MCF 10A (cell line): Measurements from ENCODE around the gene DSTN. TPM values are rescaled to one million over a fixed set of nuclear protein-coding genes. Genes with fewer than 3 reads are reported as not detected.

Experiments used
- BruUV-seq: library from RNA; stranded (reverse); fragments of 400-500 nt; replicated peaks from 2 replicates; lab custom pipeline; 2021; lab: Mats Ljungman, UMichigan
- CTCF ChIA-PET: fragments of 300-600 bp; sonication (Branson Sonifier 250); formaldehyde crosslinking; extraction: SDS; loops from one replicate; lab custom pipeline; 2021; ENCODE audit warnings: antibody characterized with exemption, inconsistent platforms; lab: Yijun Ruan, JAX
- POLR2A ChIA-PET: fragments of 300-600, 350-650 bp; sonication (Branson Sonifier 250); formaldehyde crosslinking; extraction: SDS; loops from one replicate; lab custom pipeline; 2020; ENCODE audit warnings: antibody characterized with exemption, inconsistent platforms; lab: Yijun Ruan, JAX
- DNase-seq: peaks from one replicate; pipeline ENCODE4 v3.0.0-alpha.2; 2018; ENCODE audit not compliant: unreplicated experiment
- H3K27ac Mint-ChIP-seq: one replicate; pipeline ENCODE4 v1.8.0; 2022; ENCODE audit warnings: mild to moderate bottlenecking, low read depth, mixed read lengths; ENCODE audit not compliant: unreplicated experiment
- H3K27me3 Mint-ChIP-seq: one replicate; pipeline ENCODE4 v1.8.0; 2022; ENCODE audit warnings: mixed read lengths; ENCODE audit not compliant: insufficient read depth, unreplicated experiment
- H3K36me3 Mint-ChIP-seq: one replicate; pipeline ENCODE4 v1.8.0; 2022; ENCODE audit warnings: mild to moderate bottlenecking, moderate library complexity, mixed read lengths; ENCODE audit not compliant: insufficient read depth, unreplicated experiment
- H3K4me1 Mint-ChIP-seq: one replicate; pipeline ENCODE4 v1.8.0; 2022; ENCODE audit warnings: mixed read lengths; ENCODE audit not compliant: insufficient read depth, unreplicated experiment
- H3K4me3 Mint-ChIP-seq: one replicate; pipeline ENCODE4 v1.8.0; 2022; ENCODE audit warnings: mild to moderate bottlenecking, moderate library complexity, mixed read lengths; ENCODE audit not compliant: unreplicated experiment
- H3K9me3 Mint-ChIP-seq: one replicate; pipeline ENCODE4 v1.8.0; 2022; ENCODE audit warnings: mixed read lengths; ENCODE audit not compliant: unreplicated experiment
- CTCF ChIP-seq: fragments of 200-600 bp; IDR thresholded peaks from one replicate; pipeline ENCODE4 v1.8.0; 2022; ENCODE audit warnings: antibody characterized with exemption, mild to moderate bottlenecking; ENCODE audit not compliant: unreplicated experiment
- intact Hi-C: fragments of 100-400 bp; cut with micrococcal nuclease; formaldehyde crosslinking; loops from 2 replicates; pipeline ENCODE4 v1.14.1; 2022
- total RNA-seq: library from RNA; stranded (reverse); gene quantifications from 2 replicates; pipeline ENCODE4 v1.2.3, GENCODE V29; 2022

DSTN gene
- total RNA-seq, 1 experiment from 2014 or later: 280 TPM

GRCh38 chr20:17531665-17532025 lies 38.2 kb upstream of the DSTN start:
- ChIA-PET POLR2A (interaction anchor here (0.6 to 5.2 kb wide), 14 partner anchors 9 to 614 kb away, joined by 3 to 55 read pairs (median 5); partner anchors contain the start of genes DSTN and RRBP1), CTCF (interaction anchor here (0.6 to 4.7 kb wide), 7 partner anchors 12 to 464 kb away, joined by 3 to 39 read pairs (median 5); partner anchors contain the start of gene DSTN)
- TF ChIP-seq CTCF: no peak
- Mint-ChIP-seq H3K27me3 (no peaks in the 10 kb centered on the region), H3K4me1 (peaks cover 1% of the 10 kb centered on the region), H3K27ac (no peak overlapping the region), H3K36me3 (no peaks in the 10 kb centered on the region), H3K9me3 (no peaks in the 10 kb centered on the region), H3K4me3 (peak overlapping the region; percentile 69)
- no peak for DNase-seq
- BruUV-seq: TSS peak; percentile 33
- intact Hi-C loops: loop anchor here (10.0 kb wide), 1 partner anchor 463 kb away; no protein-coding TSS in a partner anchor

GRCh38 chr20:17533396-17533795 lies 36.5 kb upstream of the DSTN start:
- POLR2A ChIA-PET: interaction anchor here (0.7 to 5.2 kb wide), 11 partner anchors 9 to 974 kb away, joined by 3 to 55 read pairs (median 3); partner anchors contain the start of gene DSTN
- peak; percentile 71 for DNase-seq
- H3K27ac Mint-ChIP-seq: no peak overlapping the region

GRCh38 chr20:17534077-17534476 lies 35.8 kb upstream of the DSTN start:
- CTCF ChIA-PET: interaction anchor here (0.6 to 4.7 kb wide), 9 partner anchors 8 to 364 kb away, joined by 3 to 26 read pairs (median 4); partner anchors contain the start of gene DSTN
- no peak for TF ChIP-seq CTCF
- POLR2A ChIA-PET: interaction anchor here (1.0 to 5.2 kb wide), 3 partner anchors 23 to 39 kb away, joined by 5 to 55 read pairs (median 10); partner anchors contain the start of gene DSTN
- BruUV-seq: no TSS peak
- intact Hi-C loops: loop anchor here (10.0 kb wide), 1 partner anchor 461 kb away; no protein-coding TSS in a partner anchor
- Mint-ChIP-seq H3K4me3 (no peak overlapping the region), H3K27me3 (no peaks in the 10 kb centered on the region), H3K4me1 (peaks cover 13% of the 10 kb centered on the region), H3K36me3 (no peaks in the 10 kb centered on the region), H3K9me3 (no peaks in the 10 kb centered on the region), H3K27ac (no peak overlapping the region)
- DNase-seq: no peak

More at GRCh38 chr20:17533396-17533795, 36.5 kb upstream of the DSTN start:
- H3K4me3 Mint-ChIP-seq: no peak overlapping the region
- CTCF ChIA-PET: interaction anchor here (0.6 to 4.7 kb wide), 12 partner anchors 9 to 366 kb away, joined by 3 to 39 read pairs (median 4); partner anchors contain the start of gene DSTN
- no TSS peak for BruUV-seq
- intact Hi-C loops: loop anchor here (10.0 kb wide), 1 partner anchor 461 kb away; no protein-coding TSS in a partner anchor
- TF ChIP-seq CTCF: no peak
- no peaks in the 10 kb centered on the region for H3K27me3 Mint-ChIP-seq
- peaks cover 9% of the 10 kb centered on the region for H3K4me1 Mint-ChIP-seq
- H3K36me3 Mint-ChIP-seq: no peaks in the 10 kb centered on the region
- H3K9me3 Mint-ChIP-seq: no peaks in the 10 kb centered on the region

DNA sequence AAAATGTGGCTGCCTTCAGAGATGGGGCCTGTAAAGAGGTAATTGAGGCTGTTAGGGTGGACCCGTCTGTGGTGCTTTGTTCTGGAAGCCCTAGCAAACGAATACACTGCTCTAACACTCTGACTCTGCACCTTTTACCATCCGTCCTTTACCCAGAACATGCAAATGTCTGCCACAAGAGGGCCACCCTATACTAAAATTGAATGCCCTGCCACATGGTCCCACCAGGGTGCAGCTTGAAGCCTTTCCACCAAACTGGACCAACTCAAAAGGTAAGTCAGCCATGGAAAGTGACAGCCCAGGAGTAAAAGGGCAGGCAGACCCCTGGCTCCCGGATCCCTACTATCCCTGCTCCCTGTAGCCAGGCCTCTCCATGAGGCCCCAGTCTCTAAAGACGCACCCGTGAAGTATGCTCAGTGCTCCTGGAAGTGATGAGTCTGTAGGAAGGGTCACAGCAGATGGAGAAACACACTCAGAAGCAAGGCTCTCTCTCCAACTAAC lies 32.9 kb upstream of the DSTN start:
- Mint-ChIP-seq H3K27ac (no peak overlapping the region), H3K27me3 (no peaks in the 10 kb centered on the region), H3K4me1 (peaks cover 20% of the 10 kb centered on the region), H3K9me3 (no peaks in the 10 kb centered on the region), H3K36me3 (no peaks in the 10 kb centered on the region), H3K4me3 (no peak overlapping the region)
- DNase-seq: peak; percentile 83
- intact Hi-C loops: loop anchor here (1.0 to 10.0 kb wide), 7 partner anchors 32 to 458 kb away; partner anchors contain the start of genes DSTN and RRBP1
- TF ChIP-seq CTCF: peak; percentile 84
- POLR2A ChIA-PET: interaction anchor here (0.6 to 9.9 kb wide), 14 partner anchors 23 to 362 kb away, joined by 3 to 214 read pairs (median 4); partner anchors contain the start of genes DSTN and RRBP1
- CTCF ChIA-PET: interaction anchor here (0.5 to 3.1 kb wide), 35 partner anchors 8 to 562 kb away, joined by 3 to 34 read pairs (median 4); partner anchors contain the start of gene DSTN
- no TSS peak for BruUV-seq
